ENCODE measurements around the gene BRAP.
"Not testable (repeated sequence)": the region's sequence is repeated elsewhere in the genome, so short reads cannot be mapped to it uniquely, and the experiment has no call there.

The BRAP gene

DNA sequence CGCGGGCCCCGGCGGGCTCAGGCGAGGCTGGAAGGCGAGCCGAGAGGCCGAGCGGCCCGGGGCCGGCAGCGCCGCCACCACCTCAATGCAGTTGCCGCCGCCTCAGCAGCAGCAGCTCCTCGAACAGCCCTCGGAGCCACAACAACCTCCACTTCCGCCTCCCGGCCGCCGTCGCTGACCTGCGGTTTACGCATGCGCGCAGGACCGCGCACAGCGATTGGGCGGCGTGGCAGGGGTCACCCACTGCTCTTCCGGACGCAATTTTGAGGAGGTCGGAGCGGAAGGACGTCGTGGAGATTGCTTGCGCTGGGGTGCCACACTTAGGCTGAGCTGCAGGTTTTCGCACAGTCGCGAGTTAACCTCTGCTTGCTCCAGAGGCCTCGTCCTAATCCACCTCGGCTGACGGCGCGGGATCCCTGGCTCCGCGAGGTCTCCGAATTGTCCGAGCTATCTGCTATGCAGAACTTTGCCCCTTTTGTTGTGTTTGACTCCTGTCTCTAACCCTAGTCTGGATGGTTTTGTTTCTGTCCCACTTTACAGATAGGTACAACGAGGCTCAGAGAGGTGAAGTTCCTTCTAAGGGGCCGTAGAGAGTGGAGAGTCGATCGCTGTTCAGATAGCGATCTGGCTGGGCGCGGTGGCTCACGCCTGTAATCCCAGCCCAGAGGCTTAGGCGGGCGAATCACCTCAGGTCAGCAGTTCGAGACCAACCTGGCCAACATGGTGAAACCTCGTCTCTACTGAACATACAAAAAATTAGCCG lies at the start of gene BRAP, which contains the start of gene ACAD10:
TSS of gene BRAP (minus strand) at position 146 of the 763 bp plus-strand sequence. CDS start 164 bp downstream, outside the sequence.
TSS of gene ACAD10 (plus strand) at position 243 of the 763 bp plus-strand sequence. CDS start 6,657 bp downstream, outside the sequence.
- DNase-seq (ENCODE audit: low spot score), result peak; percentile 97

- DNase-seq (ENCODE audit: low spot score), result no peak
Observed at GRCh38 chr12:111733340-111733915, 47.7 kb upstream of the BRAP start.

DNA sequence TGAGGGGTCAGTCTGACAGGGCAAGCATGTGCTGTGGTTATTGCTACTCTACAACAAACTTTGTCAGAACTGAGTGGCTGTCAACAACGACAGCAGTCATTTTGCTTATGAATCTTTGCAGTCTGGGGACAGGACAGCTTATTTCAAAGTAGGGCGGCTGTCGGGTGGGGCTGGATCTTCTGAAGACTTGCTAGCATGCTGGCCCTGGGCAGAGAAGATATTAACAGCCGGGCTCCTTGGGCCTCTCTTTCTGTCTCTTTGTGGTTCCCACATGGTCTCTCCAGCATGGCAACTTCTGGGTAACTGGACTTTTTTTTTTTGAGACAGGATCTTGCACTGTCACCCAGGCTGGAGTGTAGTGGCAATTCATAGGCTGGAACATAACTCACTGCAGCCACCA lies 47.0 kb upstream of the BRAP start:
- no peak for DNase-seq (ENCODE audit: low spot score)

GRCh38 chr12:111730420-111730819 lies 44.7 kb upstream of the BRAP start:
- peak; percentile 80 for DNase-seq (ENCODE audit: low spot score)

- no peak for DNase-seq (ENCODE audit: low spot score)
Observed at GRCh38 chr12:111728795-111729194, 43.0 kb upstream of the BRAP start.

DNA sequence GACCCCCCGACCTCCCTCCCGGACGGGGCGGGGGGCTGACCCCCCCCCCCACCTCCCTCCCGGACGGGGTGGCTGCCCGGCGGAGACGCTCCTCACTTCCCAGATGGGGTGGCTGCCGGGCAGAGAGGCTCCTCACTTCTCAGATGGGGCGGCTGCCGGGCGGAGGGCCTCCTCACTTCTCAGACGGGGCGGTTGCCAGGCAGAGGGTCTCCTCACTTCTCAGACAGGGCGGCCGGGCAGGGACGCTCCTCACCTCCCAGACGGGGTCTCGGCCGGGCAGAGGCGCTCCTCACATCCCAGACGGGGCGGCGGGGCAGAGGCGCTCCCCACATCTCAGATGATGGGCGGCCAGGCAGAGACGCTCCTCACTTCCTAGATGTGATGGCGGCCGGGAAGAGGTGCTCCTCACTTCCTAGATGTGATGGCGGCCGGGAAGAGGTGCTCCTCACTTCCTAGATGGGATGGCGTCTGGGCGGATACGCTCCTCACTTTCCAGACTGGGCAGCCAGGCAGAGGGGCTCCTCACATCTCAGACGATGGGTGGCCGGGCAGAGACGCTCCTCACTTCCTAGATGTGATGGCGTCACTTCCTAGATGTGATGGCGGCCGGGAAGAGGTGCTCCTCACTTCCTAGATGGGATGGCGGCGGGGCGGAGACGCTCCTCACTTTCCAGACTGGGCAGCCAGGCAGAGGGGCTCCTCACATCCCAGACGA lies 38.0 kb upstream of the BRAP start:
- not testable (repeated sequence) for DNase-seq (ENCODE audit: low spot score)

GRCh38 chr12:111720457-111720856 lies 34.7 kb upstream of the BRAP start:
- DNase-seq (ENCODE audit: low spot score), result no peak

DNA sequence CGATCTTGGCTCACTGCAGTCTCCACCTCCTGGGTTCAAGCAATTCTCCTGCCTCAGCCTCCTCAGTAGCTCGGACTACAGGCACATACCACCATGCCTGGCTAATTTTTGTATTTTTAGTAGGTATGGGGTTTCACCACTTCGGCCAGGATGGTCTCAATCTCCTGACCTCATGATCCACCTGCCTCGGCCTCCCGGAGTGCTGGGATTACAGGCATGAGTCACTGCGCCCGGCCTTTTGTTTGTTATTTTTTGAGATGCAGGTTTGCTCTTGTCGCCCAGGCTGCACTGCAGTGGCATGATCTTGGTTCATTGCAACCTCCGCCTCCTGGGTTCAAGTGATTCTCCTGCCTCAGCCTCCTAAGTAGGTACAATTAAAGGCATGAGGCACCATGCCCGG lies 33.6 kb upstream of the BRAP start:
- not testable (repeated sequence) for DNase-seq (ENCODE audit: low spot score)

DNA sequence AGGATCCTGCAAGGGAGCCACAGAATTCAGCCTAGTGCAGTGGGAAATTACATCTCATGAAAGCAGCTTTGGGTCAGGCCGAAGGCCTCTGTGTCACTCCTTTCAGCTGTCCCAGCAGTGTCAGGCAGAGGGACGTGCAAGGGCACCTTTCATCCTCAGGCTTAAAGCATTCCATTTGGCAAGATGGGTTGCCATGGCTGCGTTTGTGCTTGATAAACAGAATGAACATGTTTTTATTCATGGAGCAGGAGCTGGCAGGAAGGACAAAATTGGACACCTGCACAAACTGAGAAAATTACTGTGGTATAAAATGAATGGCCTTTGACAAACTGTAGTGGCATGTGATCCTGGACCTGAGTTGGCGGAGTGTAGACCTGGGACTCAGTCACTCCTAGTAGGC lies 29.5 kb upstream of the BRAP start:
- no peak for DNase-seq (ENCODE audit: low spot score)

DNA sequence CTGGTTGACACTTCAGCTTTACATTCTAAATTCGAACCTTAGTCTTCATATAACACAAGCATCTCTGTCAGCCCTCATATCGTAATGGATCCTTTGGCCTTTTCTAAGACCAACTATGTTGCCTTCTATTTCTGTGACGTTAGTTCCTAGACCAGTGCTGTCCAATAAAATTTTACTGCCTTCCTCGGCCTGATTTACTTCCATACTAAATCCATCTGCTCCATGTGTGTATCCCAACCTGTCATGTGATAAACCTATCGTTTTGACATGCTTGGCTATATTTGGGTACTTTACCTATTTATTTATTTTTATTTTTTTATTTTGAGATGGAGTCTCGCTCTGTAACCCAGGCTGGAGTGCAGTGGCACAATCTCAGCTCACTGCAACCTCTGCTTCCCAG lies 20.4 kb upstream of the BRAP start:
- no peak for DNase-seq (ENCODE audit: low spot score)

GRCh38 chr12:111705672-111706071 lies 19.9 kb upstream of the BRAP start:
- no peak for DNase-seq (ENCODE audit: low spot score)

- no peak for DNase-seq (ENCODE audit: low spot score)
Observed at GRCh38 chr12:111699962-111700361, 14.2 kb upstream of the BRAP start.

- DNase-seq (ENCODE audit: low spot score), result no peak
Observed at GRCh38 chr12:111693818-111694217, 8.1 kb upstream of the BRAP start.

DNA sequence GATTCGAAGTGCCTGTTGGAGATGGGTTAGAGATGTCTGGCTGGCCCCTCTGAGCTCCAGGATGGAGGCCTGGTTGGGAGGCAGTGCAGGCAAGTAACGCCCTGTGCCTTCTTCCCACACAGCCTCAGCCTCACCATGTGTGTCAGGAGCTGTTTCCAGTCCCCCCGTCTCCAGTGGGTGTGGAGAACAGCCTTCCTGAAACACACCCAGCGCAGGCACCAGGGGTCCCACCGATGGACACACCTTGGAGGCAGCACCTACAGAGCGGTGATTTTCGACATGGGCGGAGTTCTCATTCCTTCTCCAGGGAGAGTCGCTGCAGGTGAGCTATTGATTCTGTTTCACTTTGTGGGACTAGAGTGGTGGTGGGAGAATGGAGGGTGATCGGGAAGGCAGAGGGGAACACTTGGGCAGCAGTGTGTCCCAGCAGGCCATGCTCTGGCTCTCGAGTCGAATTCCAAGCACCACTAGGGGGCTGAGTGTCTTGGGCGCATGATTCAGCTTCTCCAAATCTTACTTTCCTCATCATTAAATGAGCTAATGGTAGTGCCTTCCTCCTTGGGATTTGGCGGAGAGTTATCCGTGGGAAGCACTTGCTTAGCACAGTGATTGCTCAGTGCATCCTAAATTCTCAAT lies 6.9 kb upstream of the BRAP start:
- peak; percentile 40 for DNase-seq (ENCODE audit: low spot score)

DNA sequence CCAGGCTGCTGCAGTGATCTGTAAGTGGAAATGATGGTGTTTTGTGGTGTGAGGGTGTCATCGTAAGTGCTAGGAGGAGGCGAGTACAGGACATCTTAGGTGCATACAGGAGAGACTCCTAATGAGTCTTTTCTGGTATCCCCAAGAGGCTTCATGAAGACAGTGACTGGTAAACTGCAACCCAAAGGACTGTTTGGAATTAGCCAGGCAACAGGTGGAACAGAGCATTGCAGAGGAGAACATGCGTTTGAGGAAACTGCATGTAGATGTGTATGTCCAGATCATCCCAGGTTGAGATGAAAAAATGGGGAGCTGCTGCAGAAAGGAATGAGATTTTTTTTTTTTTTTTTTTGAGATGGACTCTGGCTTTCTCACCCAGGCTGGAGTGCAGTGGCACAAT lies 5.5 kb upstream of the BRAP start:
- no peak for DNase-seq (ENCODE audit: low spot score)

DNA sequence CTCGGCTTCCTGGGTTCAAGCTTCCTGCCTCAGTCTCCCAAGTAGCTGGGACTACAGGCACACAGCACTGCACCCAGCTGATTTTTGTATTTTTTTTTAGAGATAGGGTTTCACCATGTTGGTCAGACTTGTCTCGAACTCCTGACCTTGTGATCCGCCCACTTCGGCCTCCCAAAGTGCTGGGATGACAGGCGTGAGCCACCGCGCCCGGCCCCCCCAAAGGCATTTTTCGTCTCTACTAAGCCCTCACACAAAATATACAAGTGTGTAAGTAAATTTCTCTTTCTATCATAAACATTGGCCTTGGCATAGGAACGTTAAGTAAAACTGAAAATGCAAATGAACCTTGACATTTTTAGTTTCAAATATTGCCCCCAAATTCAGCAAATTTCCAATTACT lies 2.2 kb upstream of the BRAP start:
- no peak for DNase-seq (ENCODE audit: low spot score)

- peak; percentile 79 for DNase-seq (ENCODE audit: low spot score)
Observed at GRCh38 chr12:111687255-111687654, 1.5 kb upstream of the BRAP start.

DNA sequence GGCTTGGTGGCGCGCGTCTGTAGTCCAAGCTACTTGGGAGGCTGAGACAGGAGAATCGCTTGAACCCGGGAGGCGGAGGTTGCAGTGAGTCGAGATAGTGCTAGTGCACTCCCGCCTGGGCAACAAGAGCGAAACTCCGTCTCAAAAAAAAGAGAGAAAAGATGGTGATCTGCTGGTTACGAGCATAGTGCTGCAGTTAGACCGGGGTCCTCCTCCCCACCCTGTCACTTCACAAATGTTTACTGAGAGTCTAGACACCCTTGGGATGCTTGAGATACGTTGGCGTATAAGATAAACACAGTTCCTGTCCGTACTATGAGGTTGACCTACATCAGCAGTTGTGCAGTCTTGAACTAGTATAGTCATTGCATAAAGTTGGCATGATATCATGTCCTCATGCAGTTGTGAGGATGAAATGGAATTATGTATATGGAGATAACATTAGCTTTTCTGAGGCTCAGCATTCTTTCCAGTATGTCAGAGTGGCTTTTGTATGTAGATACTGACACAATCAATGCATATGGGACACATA lies 884 bp upstream of the BRAP start:
- no peak for DNase-seq (ENCODE audit: low spot score)

DNA sequence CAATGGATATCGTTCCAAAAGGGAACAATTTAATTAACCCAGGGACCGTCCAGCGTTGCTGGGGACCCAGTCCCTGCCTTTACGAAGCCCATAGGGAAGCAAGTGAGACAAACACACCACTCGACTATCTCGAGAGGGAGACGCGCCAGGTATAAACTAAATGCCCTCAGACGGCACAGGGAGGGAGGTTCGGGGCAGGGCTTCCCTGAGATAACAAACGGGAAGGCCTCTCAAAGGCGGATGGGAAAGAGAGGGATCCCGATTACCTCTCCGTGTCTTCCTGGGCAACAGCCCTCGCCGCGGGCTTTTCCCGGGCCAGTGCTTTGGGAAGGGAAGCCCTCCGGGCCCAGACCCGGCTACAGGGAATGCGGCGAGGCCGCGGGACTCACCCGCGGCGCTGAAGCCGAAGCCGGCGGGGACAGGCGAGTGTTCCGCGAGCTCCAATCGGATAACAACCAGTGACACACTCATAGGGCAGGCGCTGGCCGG lies 390 bp downstream of the BRAP start:
- peak; percentile 34 for DNase-seq (ENCODE audit: low spot score)

DNA sequence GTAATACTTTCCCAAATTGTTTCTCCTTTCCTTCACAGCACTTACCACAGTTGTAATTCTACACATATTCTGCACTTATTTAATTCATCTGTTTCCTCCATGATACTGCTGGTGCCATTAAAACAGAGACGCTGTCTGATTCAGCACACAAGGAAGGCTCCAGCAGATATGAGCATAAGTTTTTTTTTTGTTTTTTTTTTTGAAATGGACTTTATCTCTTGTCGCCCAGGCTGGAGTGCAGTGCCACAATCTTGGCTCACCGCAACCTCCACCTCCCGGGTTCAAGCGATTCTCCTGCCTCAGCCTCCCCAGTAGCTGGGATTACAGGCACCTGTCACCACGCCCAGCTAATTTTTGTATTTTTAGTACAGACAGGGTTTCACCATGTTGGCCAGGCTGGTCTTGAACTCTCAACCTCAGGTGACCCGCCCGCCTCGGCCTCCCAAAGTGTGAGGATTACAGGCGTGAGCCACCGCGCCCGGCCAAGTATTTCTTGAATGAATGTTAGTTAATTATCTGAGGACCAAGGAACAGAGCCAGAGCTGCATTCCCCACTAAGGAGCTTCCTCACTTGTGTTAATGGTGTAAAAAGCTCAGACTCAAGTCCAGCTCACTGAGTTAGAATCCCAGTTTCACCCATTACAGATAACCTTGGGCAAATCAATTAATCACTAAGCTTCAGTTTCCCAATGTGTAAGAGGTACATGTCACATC lies 1.1 kb downstream of the BRAP start:
- not testable (repeated sequence) for DNase-seq (ENCODE audit: low spot score)

- DNase-seq (ENCODE audit: low spot score), result no peak
Observed at GRCh38 chr12:111677186-111677585, 8.6 kb downstream of the BRAP start.

Data from NAMALWA (cell line).